ENCODE data around the gene ZDHHC14.

ZDHHC14 gene

DNA sequence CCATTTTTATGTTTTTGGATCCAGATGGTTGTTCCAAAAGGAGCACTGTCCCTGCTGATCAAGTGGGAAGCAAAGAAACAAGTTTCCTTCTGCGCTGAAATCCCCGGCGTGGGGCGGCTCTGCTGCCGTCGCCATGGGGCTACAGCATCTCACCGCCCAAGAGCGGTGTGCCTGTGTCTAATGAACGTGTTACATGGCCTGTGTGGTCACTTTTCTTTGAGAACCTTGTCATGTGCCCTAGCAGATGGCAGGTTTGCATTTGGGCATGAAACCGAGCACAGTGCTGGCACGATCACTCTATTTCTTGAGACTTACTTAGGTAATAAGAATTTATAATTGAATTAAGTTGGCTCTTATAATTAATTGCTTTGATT lies 51.9 kb downstream of the ZDHHC14 start:
- TF ChIP-seq, protein P1, sequence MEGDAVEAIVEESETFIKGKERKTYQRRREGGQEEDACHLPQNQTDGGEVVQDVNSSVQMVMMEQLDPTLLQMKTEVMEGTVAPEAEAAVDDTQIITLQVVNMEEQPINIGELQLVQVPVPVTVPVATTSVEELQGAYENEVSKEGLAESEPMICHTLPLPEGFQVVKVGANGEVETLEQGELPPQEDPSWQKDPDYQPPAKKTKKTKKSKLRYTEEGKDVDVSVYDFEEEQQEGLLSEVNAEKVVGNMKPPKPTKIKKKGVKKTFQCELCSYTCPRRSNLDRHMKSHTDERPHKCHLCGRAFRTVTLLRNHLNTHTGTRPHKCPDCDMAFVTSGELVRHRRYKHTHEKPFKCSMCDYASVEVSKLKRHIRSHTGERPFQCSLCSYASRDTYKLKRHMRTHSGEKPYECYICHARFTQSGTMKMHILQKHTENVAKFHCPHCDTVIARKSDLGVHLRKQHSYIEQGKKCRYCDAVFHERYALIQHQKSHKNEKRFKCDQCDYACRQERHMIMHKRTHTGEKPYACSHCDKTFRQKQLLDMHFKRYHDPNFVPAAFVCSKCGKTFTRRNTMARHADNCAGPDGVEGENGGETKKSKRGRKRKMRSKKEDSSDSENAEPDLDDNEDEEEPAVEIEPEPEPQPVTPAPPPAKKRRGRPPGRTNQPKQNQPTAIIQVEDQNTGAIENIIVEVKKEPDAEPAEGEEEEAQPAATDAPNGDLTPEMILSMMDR (conservative IDR thresholded peaks at IDR 0.05; ENCODE audit: low read depth, low read length), result no peak
- no peak overlapping the region for H3K4me3 ChIP-seq (ENCODE audit: low read length)

DNA sequence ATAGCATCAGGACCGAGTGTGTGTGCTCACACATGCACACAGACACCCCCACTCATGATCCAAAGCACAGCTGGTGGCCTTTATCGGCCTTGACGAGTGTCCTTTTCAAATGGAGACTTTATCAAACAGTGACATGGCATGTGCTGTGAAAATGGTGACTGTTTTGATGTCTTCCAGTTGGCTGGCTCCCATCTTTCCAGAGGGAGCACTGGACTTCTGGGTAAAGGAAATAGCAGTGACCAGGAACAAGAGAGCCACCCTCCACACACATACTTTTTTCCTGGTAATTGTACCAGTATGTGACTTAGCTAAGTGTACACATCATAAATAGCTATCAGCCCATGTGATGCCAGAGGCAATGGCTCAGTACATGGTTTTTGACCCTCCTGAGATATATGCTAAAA lies 52.7 kb downstream of the ZDHHC14 start:
- TF ChIP-seq, protein P1 (conservative IDR thresholded peaks at IDR 0.05; ENCODE audit: low read depth, low read length), result no peak
- no peak for DNase-seq (ENCODE audit: low read depth)
- no peak overlapping the region for H3K4me3 ChIP-seq (ENCODE audit: low read length)

More for the DNA sequence above, 51.9 kb downstream of the ZDHHC14 start:
- no peak for DNase-seq (ENCODE audit: low read depth)

DNA sequence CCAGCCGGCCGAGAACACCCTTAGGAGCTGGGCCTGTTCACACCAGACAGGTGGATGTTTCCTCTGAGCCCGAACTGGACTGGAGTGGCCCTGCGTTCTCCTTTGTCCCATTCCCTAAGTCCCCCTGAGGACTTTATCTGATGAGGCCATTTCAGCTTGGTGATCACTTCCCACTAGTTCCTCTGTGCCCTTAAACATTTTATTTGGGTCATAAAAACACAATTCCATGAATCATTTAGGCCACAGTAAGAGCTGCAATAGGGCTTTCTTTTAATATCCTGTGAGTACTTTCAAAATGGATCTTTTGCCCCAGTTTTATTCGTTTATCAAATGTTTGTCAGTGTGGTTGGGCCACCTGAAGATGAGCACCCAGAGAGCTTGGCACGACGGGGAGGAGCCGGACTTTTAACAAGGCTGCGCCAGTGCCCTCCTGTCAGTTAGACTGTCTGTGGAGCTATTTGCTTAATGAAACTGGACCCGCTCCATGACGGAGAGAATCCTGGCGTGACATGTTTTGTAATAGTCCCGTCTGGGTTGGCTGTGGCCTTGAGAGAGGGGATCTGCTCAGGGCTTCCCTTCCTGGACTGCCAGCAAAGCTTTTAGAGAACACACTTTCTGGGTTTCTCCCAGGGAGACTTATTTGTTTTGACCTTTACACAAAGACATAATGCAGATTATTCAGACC lies 53.5 kb downstream of the ZDHHC14 start:
- no peak overlapping the region for H3K4me3 ChIP-seq (ENCODE audit: low read length)
- no peak for DNase-seq (ENCODE audit: low read depth)
- TF ChIP-seq, protein P1 (conservative IDR thresholded peaks at IDR 0.05; ENCODE audit: low read depth, low read length), result no peak

DNA sequence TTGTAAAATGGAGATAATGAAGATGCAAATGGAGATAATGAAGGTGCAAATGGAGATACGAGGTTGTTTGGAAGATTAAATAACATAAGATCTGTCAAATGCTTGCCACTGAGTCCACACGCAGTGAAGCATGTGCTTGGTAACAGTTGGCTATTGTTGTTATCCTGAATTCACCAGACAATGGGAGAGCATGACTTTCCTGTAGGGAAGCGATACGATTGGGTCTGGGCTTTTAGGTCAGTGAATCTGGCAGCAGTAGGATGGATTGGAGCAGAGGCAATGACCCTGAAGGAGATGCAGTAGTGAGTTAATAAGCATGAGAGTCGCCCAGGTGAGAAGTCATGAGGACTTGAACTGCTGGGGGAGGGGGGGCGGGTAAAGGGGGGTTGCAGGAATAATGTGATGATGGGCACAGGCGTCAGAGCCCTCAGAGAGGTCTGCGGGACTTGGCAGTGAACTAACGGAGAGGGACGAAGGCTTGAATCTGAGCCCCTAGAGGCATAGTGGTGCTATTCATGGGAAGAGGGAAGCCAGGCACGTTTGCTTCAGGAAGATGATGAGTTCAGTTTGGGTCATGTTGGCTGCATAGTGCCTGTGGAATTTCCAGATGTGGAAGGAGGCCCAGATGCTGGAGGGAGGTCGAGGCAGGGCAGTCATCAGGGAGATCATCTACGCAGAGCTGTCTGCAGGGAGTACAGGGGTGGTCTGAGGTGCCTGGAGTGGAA lies 55.4 kb downstream of the ZDHHC14 start:
- DNase-seq (ENCODE audit: low read depth), result no peak
- TF ChIP-seq, protein P1 (conservative IDR thresholded peaks at IDR 0.05; ENCODE audit: low read depth, low read length), result no peak
- no peak overlapping the region for H3K4me3 ChIP-seq (ENCODE audit: low read length)

DNA sequence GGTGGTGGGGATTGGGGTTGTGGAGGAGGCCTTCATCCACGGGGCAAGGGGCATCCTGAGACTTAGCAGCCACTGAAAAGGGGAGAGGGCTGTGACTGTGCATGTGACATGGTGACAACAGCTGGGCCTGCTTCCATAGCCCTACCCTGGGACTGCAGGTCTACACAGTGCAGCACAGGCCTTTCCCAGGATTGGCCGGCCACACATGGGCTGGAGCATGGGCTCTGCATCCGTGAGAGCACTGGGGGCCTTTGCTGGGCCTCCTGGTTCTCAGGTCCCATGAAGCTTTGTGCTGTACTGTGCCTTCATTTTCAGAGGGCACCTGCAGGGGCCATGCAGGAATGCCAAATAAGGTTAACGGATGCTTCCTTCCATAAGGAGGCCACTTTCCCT lies 56.0 kb downstream of the ZDHHC14 start:
- no peak for DNase-seq (ENCODE audit: low read depth)
- TF ChIP-seq, protein P1 (conservative IDR thresholded peaks at IDR 0.05; ENCODE audit: low read depth, low read length), result no peak

DNA sequence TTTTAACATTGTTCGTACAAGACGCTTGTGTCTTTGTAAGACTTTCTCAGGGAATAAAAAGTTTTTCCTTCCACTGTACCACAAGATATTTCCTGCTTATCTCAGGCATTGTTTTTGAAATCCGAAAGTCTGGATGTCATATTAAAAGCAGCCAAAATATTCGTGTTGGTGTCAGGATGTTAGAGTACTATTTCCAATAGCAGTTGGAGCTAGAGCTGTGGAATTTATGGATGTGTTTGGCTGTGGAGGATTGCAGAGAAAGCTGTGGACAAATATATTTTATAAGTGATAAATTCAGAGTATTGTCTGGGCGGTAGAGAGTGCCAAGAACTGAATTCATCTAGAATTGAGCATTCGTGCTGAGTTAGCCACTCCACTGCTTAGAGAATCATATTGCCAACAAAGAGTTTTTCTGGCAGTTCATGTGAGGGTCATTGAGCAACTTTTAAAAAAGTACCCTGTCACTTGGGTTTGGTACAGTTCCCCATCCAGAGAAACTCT lies 57.7 kb downstream of the ZDHHC14 start:
- H3K4me3 ChIP-seq (ENCODE audit: low read length), result no peak overlapping the region
- no peak for DNase-seq (ENCODE audit: low read depth)
- TF ChIP-seq, protein P1 (conservative IDR thresholded peaks at IDR 0.05; ENCODE audit: low read depth, low read length), result no peak

More for the DNA sequence above, 56.0 kb downstream of the ZDHHC14 start:
- H3K4me3 ChIP-seq (ENCODE audit: low read length), result no peak overlapping the region

Data from retinal pigment epithelial cell (primary cell).